OCI-LY1 (cell line): ENCODE measurements around the gene KCNH3.

Experiments
- H2AFZ ChIP-seq: fragments of 200-600 bp; sonication (generic), shearing (Covaris generic); 2 replicates; pipeline ENCODE4 v1.6.0; 2014; ENCODE audit warnings: antibody characterized with exemption, mild to moderate bottlenecking, low read length
- H3F3A ChIP-seq: fragments of 200-600 bp; sonication (generic), shearing (Covaris generic); 2 replicates; pipeline ENCODE4 v1.6.0; 2014; ENCODE audit warnings: mild to moderate bottlenecking, antibody characterized with exemption, low read length, moderate library complexity; ENCODE audit not compliant: insufficient read depth
- H3K27ac ChIP-seq: fragments of 200-600 bp; sonication (generic); 2 replicates; pipeline ENCODE4 v1.5.1; 2014; ENCODE audit warnings: low read length, mixed run types, mild to moderate bottlenecking, low read depth; ENCODE audit not compliant: poor library complexity, severe bottlenecking
- H3K27me3 ChIP-seq: fragments of 200-600 bp; sonication (generic); 2 replicates; pipeline ENCODE4 v1.6.0; 2014; ENCODE audit warnings: antibody characterized with exemption, mild to moderate bottlenecking, low read length, moderate library complexity; ENCODE audit not compliant: insufficient read depth
- H3K36me3 ChIP-seq: fragments of 200-600 bp; sonication (generic); 2 replicates; pipeline ENCODE4 v1.6.1; 2014; ENCODE audit warnings: mild to moderate bottlenecking, antibody characterized with exemption, low read length, moderate library complexity, mixed read lengths; ENCODE audit not compliant: insufficient read depth
- H3K4me1 ChIP-seq: fragments of 200-600 bp; sonication (generic); 2 replicates; pipeline ENCODE4 v1.5.1; 2014; ENCODE audit warnings: mild to moderate bottlenecking, low read length, moderate library complexity; ENCODE audit not compliant: insufficient read depth, severe bottlenecking
- H3K4me2 ChIP-seq: fragments of 200-600 bp; sonication (generic), shearing (Covaris generic); 2 replicates; pipeline ENCODE4 v1.6.1; 2014; ENCODE audit warnings: low read length
- H3K4me3 ChIP-seq: fragments of 200-600 bp; sonication (generic); 2 replicates; pipeline ENCODE4 v1.5.1; 2014; ENCODE audit warnings: low read length, low read depth, mild to moderate bottlenecking, mixed read lengths; ENCODE audit not compliant: poor library complexity, severe bottlenecking
- H3K79me2 ChIP-seq: fragments of 200-600 bp; shearing (Covaris generic); 2 replicates; pipeline ENCODE4 v1.6.1; 2016; ENCODE audit warnings: mixed run types, low read length, mixed read lengths; ENCODE audit not compliant: insufficient read depth
- H3K9ac ChIP-seq: fragments of 200-600 bp; sonication (generic), shearing (Covaris generic); 2 replicates; pipeline ENCODE4 v1.6.1; 2014; ENCODE audit warnings: mild to moderate bottlenecking, low read length, mixed read lengths
- H3K9me2 ChIP-seq: fragments of 200-600 bp; sonication (generic), shearing (Covaris generic); 2 replicates; pipeline ENCODE4 v1.6.1; 2014; ENCODE audit warnings: low read depth, mild to moderate bottlenecking, low read length, mixed read lengths
- H3K9me3 ChIP-seq: fragments of 200-600 bp; shearing (Covaris generic); 2 replicates; pipeline ENCODE4 v1.6.1; 2014; ENCODE audit warnings: low read length, mixed read lengths
- H4K20me1 ChIP-seq: fragments of 200-600 bp; sonication (generic), shearing (Covaris generic); 2 replicates; pipeline ENCODE4 v1.6.0; 2016; ENCODE audit warnings: mild to moderate bottlenecking, low read length; ENCODE audit not compliant: insufficient read depth
- CTCF ChIP-seq: fragments of 200-600 bp; sonication (generic), shearing (Covaris generic); IDR thresholded peaks from 2 replicates; pipeline ENCODE4 v1.5.1; 2017; ENCODE audit warnings: mild to moderate bottlenecking, antibody characterized with exemption, low read length, moderate library complexity, mixed read lengths
- EZH2 ChIP-seq: fragments of 200-600 bp; sonication (generic), shearing (Covaris generic); IDR thresholded peaks from 2 replicates; pipeline ENCODE4 v1.8.0; 2017; ENCODE audit warnings: borderline replicate concordance, mixed run types, mild to moderate bottlenecking, antibody characterized with exemption, low read length, moderate library complexity, mixed read lengths

KCNH3 gene

GRCh38 chr12:49545815-49546214 is 7.0 kb downstream of the KCNH3 start:
- no peaks in the 10 kb centered on the region for H4K20me1 ChIP-seq
- no peak overlapping the region for H2AFZ ChIP-seq
- H3F3A ChIP-seq = no peaks in the 10 kb centered on the region
- H3K4me3 ChIP-seq = no peak overlapping the region
- no peaks in the 10 kb centered on the region for H3K36me3 ChIP-seq
- no peak overlapping the region for H3K9ac ChIP-seq
- no peak overlapping the region for H3K27ac ChIP-seq
- no peak for TF ChIP-seq CTCF
- H3K79me2 ChIP-seq = no peaks in the 10 kb centered on the region
- H3K4me2 ChIP-seq = no peak overlapping the region
- no peaks in the 10 kb centered on the region for H3K9me2 ChIP-seq
- no peaks in the 10 kb centered on the region for H3K9me3 ChIP-seq
- no peaks in the 10 kb centered on the region; the same call in 1 of the 2 replicates for H3K27me3 ChIP-seq
- peaks cover 3% of the 10 kb centered on the region for H3K4me1 ChIP-seq

- Histone ChIP-seq H3F3A (no peaks in the 10 kb centered on the region), H3K36me3 (no peaks in the 10 kb centered on the region), H3K27ac (no peak overlapping the region), H3K4me1 (peaks cover 3% of the 10 kb centered on the region), H3K9ac (no peak overlapping the region), H3K9me3 (no peaks in the 10 kb centered on the region), H2AFZ (no peak overlapping the region), H3K4me2 (no peak overlapping the region), H4K20me1 (no peaks in the 10 kb centered on the region), H3K27me3 (no peaks in the 10 kb centered on the region; the same call in 1 of the 2 replicates), H3K79me2 (no peaks in the 10 kb centered on the region), H3K9me2 (no peaks in the 10 kb centered on the region), H3K4me3 (no peak overlapping the region)
- TF ChIP-seq EZH2 (no peak), CTCF (no peak)
Observed at GRCh38 chr12:49546481-49546880, 7.7 kb downstream of the KCNH3 start.

GRCh38 chr12:49547090-49547690 is 8.4 kb downstream of the KCNH3 start:
- H3K27me3 ChIP-seq = no peaks in the 10 kb centered on the region; the same call in 1 of the 2 replicates
- no peaks in the 10 kb centered on the region for H3F3A ChIP-seq
- no peak overlapping the region for H2AFZ ChIP-seq
- no peaks in the 10 kb centered on the region for H3K36me3 ChIP-seq
- no peak for TF ChIP-seq EZH2
- TF ChIP-seq CTCF = no peak
- peaks cover 3% of the 10 kb centered on the region for H3K4me1 ChIP-seq
- H3K4me3 ChIP-seq = no peak overlapping the region
- H3K9me2 ChIP-seq = no peaks in the 10 kb centered on the region
- H3K9ac ChIP-seq = no peak overlapping the region
- no peaks in the 10 kb centered on the region for H3K9me3 ChIP-seq
- H4K20me1 ChIP-seq = no peaks in the 10 kb centered on the region
- no peaks in the 10 kb centered on the region for H3K79me2 ChIP-seq
- no peak overlapping the region for H3K27ac ChIP-seq
- no peak overlapping the region for H3K4me2 ChIP-seq
